ENCODE measurements around the gene SVBP.
"Not testable (repeated sequence)": the region's sequence is repeated elsewhere in the genome, so short reads cannot be mapped to it uniquely, and the experiment has no call there.

The SVBP gene

GRCh38 chr1:42816585-42817439, at the start of gene SVBP, which contains the start of gene ERMAP:
TSS of gene SVBP (minus strand) at chr1:42817397. CDS start at chr1:42816544, 853 bp downstream.
TSS of gene ERMAP (plus strand) at chr1:42817122. CDS start at chr1:42830449, 13,327 bp downstream.
- DNase-seq, result peak; percentile 87

GRCh38 chr1:42866549-42866948, 49.4 kb upstream of the SVBP start:
- no peak for DNase-seq

GRCh38 chr1:42861014-42861399, 43.8 kb upstream of the SVBP start:
- DNase-seq, result no peak

GRCh38 chr1:42860339-42861013, 43.3 kb upstream of the SVBP start:
- no peak for DNase-seq

GRCh38 chr1:42859366-42859765, 42.2 kb upstream of the SVBP start:
- not testable (repeated sequence) for DNase-seq

GRCh38 chr1:42856554-42856953, 39.4 kb upstream of the SVBP start:
- DNase-seq, result not testable (repeated sequence)

GRCh38 chr1:42853116-42853884, 36.1 kb upstream of the SVBP start:
- DNase-seq, result no peak

- DNase-seq, result no peak
These were observed 35.4 kb upstream of the SVBP start for GRCh38 chr1:42852608-42852980.

- no peak for DNase-seq
These were observed 34.9 kb upstream of the SVBP start for GRCh38 chr1:42851960-42852607.

GRCh38 chr1:42851420-42851819, 34.2 kb upstream of the SVBP start:
- DNase-seq, result no peak

- no peak for DNase-seq
These were observed 32.7 kb upstream of the SVBP start for GRCh38 chr1:42849944-42850343.

- peak; percentile 4 for DNase-seq
These were observed 31.8 kb upstream of the SVBP start for GRCh38 chr1:42848823-42849537.

GRCh38 chr1:42847721-42848460, 30.7 kb upstream of the SVBP start:
- no peak for DNase-seq

- no peak for DNase-seq
These were observed 30.0 kb upstream of the SVBP start for GRCh38 chr1:42847111-42847595.

GRCh38 chr1:42846257-42847110, 29.3 kb upstream of the SVBP start, which contains the start of gene ZNF691:
TSS of gene ZNF691 (plus strand) at chr1:42846613. CDS start at chr1:42849659, 3,046 bp downstream.
- peak; percentile 97 for DNase-seq

GRCh38 chr1:42845866-42846256, 28.7 kb upstream of the SVBP start:
- peak; percentile 5 for DNase-seq

- no peak for DNase-seq
These were observed 28.0 kb upstream of the SVBP start for GRCh38 chr1:42845193-42845592.

- DNase-seq, result no peak
These were observed 27.5 kb upstream of the SVBP start for GRCh38 chr1:42844592-42845140.

GRCh38 chr1:42841440-42842147, 24.4 kb upstream of the SVBP start:
- no peak for DNase-seq
